DND-41 (cell line): Measurements from ENCODE around the gene AMPH.
"Not testable (repeated sequence)": the region's sequence is repeated elsewhere in the genome, so short reads cannot be mapped to it uniquely, and the experiment has no call there.

Experiments used
- ATAC-seq: fragments of 200-7000 bp; cut with Tn5 transposase; 3 replicates; pipeline ENCODE4 v1.9.1; 2021; ENCODE audit warnings: low read depth; ENCODE audit not compliant: insufficient read depth
- DNase-seq: peaks from one replicate; pipeline ENCODE4 v3.0.0-alpha.2; 2020
- H2AFZ ChIP-seq: 2 replicates; pipeline ENCODE4 v1.6.0; 2012; ENCODE audit warnings: low read depth, low read length
- H3K27ac ChIP-seq: 2 replicates; pipeline ENCODE4 v1.5.1; 2012; ENCODE audit warnings: low read length, inconsistent platforms
- H3K27me3 ChIP-seq: fragments of 200-600 bp; sonication (generic); 2 replicates; pipeline ENCODE4 v1.6.0; 2012; ENCODE audit warnings: low read length, mild to moderate bottlenecking, inconsistent platforms; ENCODE audit not compliant: insufficient read depth, poor library complexity
- H3K36me3 ChIP-seq: 2 replicates; pipeline ENCODE4 v1.5.1; 2012; ENCODE audit warnings: low read length, inconsistent platforms; ENCODE audit not compliant: insufficient read depth
- H3K4me1 ChIP-seq: 2 replicates; pipeline ENCODE4 v1.5.1; 2012; ENCODE audit warnings: mild to moderate bottlenecking, low read length; ENCODE audit not compliant: insufficient read depth
- H3K4me2 ChIP-seq: 2 replicates; pipeline ENCODE4 v1.6.0; 2012; ENCODE audit warnings: mild to moderate bottlenecking, moderate library complexity, low read length, inconsistent platforms; ENCODE audit not compliant: insufficient read depth
- H3K4me3 ChIP-seq, 2 experiments: fragments of 200-600 bp in 1 of 2; shearing (Covaris generic) in 1 of 2; 2 replicates each; pipeline ENCODE4 v1.5.1; 2012 to 2016; ENCODE audit warnings: inconsistent platforms in 2 of 2, low read length in 2 of 2, mild to moderate bottlenecking in 2 of 2, low read depth in 1 of 2, moderate library complexity in 1 of 2
- H3K79me2 ChIP-seq: 2 replicates; pipeline ENCODE4 v1.6.0; 2012; ENCODE audit warnings: low read length, inconsistent platforms; ENCODE audit not compliant: insufficient read depth
- H3K9ac ChIP-seq: 2 replicates; pipeline ENCODE4 v1.6.0; 2012; ENCODE audit warnings: low read depth, mild to moderate bottlenecking, inconsistent platforms, low read length, moderate library complexity
- H3K9me3 ChIP-seq: 2 replicates; pipeline ENCODE4 v1.5.1; 2012; ENCODE audit warnings: low read length, moderate library complexity, mild to moderate bottlenecking, inconsistent platforms; ENCODE audit not compliant: insufficient read depth, severe bottlenecking
- H4K20me1 ChIP-seq: 2 replicates; pipeline ENCODE4 v1.6.0; 2012; ENCODE audit warnings: low read length; ENCODE audit not compliant: insufficient read depth
- EZH2 ChIP-seq: IDR thresholded peaks from 3 replicates; pipeline ENCODE4 v1.6.1; 2012; ENCODE audit warnings: borderline replicate concordance, low read depth, mild to moderate bottlenecking, moderate library complexity, low read length, inconsistent platforms; ENCODE audit not compliant: severe bottlenecking
- TF ChIP-seq, protein P1 (sequence below): IDR thresholded peaks from 2 replicates; pipeline ENCODE4 v1.5.1; 2012; ENCODE audit warnings: borderline replicate concordance, low read length, moderate library complexity, mild to moderate bottlenecking; ENCODE audit not compliant: poor library complexity, severe bottlenecking; ENCODE audit errors: extremely low read depth

Gene AMPH

DNA sequence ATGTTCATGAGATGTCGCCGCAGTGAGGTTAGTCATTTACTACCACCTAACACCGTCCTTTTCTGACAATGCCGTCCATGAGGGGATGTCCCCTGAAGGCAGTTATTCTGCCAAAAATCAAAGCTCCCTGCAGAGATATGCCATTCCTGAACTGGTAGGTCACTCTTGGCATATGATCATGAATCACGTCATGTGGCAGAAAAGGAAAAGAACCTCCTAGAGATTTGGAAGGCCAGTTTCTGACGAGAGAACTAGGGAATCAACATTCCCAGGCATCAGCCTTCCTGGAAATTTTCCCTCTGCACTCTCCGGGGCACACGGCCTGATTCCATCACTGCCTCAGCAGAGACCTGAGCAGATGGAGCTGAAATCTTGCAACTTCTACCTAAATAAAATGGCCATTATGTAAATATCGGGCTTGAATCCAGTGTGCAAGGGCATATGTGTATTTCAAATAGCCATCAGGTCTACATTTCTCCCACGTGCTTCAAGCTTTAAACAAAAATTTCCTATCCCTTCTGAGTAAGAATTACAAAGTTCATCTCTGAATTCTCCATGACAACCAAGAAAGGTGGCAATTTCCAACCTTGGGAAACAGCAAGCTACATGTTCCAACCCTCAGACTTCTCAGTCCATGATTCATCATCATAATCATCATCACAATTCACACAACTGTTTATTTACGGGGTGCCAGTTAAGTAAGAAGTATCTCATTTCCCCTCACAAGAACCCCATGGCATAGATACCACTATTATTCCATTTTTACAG is 46.5 kb downstream of the AMPH start:
- Histone ChIP-seq H3K4me2 (no peak overlapping the region), H3K9ac (no peak overlapping the region), H3K27me3 (peaks cover 14% of the 10 kb centered on the region), H2AFZ (no peak overlapping the region), H3K4me3 (no peak overlapping the region), H3K4me1 (no peaks in the 10 kb centered on the region), H3K36me3 (no peaks in the 10 kb centered on the region), H3K79me2 (no peaks in the 10 kb centered on the region), H4K20me1 (no peaks in the 10 kb centered on the region), H3K9me3 (no peaks in the 10 kb centered on the region), H3K27ac (no peak overlapping the region)
- DNase-seq (no peak), ATAC-seq (no peak)
- no peak for TF ChIP-seq EZH2
- TF ChIP-seq, protein P1, sequence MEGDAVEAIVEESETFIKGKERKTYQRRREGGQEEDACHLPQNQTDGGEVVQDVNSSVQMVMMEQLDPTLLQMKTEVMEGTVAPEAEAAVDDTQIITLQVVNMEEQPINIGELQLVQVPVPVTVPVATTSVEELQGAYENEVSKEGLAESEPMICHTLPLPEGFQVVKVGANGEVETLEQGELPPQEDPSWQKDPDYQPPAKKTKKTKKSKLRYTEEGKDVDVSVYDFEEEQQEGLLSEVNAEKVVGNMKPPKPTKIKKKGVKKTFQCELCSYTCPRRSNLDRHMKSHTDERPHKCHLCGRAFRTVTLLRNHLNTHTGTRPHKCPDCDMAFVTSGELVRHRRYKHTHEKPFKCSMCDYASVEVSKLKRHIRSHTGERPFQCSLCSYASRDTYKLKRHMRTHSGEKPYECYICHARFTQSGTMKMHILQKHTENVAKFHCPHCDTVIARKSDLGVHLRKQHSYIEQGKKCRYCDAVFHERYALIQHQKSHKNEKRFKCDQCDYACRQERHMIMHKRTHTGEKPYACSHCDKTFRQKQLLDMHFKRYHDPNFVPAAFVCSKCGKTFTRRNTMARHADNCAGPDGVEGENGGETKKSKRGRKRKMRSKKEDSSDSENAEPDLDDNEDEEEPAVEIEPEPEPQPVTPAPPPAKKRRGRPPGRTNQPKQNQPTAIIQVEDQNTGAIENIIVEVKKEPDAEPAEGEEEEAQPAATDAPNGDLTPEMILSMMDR: no peak

DNA sequence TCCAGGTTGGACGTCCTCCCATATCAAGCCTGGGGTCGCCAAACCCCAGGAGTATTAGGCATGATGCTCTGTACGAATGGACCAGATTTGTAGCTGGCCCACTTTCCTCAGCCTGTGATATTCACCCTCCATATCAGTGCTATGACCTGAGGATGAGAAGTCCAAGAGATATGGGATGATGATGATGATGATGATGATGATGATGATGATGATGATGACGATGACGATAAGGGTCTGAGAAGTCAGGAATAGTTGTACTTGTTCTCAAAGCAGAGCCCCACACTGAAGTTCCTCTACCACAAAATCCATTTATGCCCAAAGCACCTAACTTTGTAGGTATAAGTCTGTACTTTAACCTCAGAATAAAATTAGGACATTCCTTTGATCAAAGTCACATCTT is 50.7 kb downstream of the AMPH start:
- H4K20me1 ChIP-seq: no peaks in the 10 kb centered on the region
- DNase-seq: no peak
- no peaks in the 10 kb centered on the region for H3K79me2 ChIP-seq
- H3K4me2 ChIP-seq: no peak overlapping the region
- no peak overlapping the region for H3K27ac ChIP-seq
- H3K4me1 ChIP-seq: no peaks in the 10 kb centered on the region
- no peak overlapping the region for H3K9ac ChIP-seq
- peaks cover 8% of the 10 kb centered on the region for H3K27me3 ChIP-seq
- no peaks in the 10 kb centered on the region for H3K36me3 ChIP-seq
- no peak overlapping the region for H2AFZ ChIP-seq
- H3K9me3 ChIP-seq: no peaks in the 10 kb centered on the region
- no peak for ATAC-seq
- no peak for TF ChIP-seq EZH2
- TF ChIP-seq, protein P1: no peak
- no peak overlapping the region for H3K4me3 ChIP-seq

DNA sequence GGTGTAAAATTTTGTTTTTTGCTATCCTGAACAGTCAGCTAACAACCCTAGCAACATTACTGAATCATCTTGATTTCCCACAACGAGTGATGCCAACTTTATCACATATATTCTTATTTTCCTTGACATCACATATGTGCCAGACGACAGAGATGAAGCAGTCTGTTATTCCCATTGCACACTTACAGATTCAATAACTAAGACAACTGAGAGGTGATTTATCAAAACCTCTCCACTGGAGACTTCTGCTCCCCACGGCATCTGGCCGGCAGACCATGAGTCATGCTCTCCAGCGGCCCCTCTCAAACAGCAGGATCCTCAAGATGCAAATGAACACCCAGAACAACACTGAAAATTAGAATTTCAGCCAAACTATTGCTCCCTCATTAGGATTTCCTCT is 57.1 kb downstream of the AMPH start:
- Histone ChIP-seq H3K9me3 (no peaks in the 10 kb centered on the region), H3K27ac (no peak overlapping the region), H3K4me2 (no peak overlapping the region), H3K4me3 (no peak overlapping the region), H3K4me1 (no peaks in the 10 kb centered on the region), H3K9ac (no peak overlapping the region), H4K20me1 (no peaks in the 10 kb centered on the region), H3K27me3 (no peaks in the 10 kb centered on the region), H2AFZ (no peak overlapping the region), H3K79me2 (no peaks in the 10 kb centered on the region), H3K36me3 (no peaks in the 10 kb centered on the region)
- DNase-seq: no peak
- no peak for TF ChIP-seq EZH2
- ATAC-seq: no peak

DNA sequence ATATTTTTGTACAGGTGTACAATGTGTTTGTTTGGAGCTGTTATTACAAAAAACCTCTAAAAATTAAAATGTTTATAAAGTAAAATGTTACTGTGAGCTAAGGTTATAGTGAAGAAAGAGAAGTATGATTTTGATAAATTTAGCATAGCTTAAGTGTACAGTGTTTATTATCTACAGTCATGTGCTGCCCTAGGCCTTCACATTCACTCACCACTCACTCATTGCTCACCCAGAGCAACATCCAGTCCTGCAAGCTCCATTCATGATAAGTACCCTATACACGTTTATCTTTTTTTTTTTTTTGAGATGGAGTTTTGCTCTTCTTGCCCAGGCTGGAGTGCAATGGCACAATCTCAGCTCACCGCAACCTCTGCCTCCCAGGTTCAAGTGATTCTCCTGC is 59.6 kb downstream of the AMPH start:
- not testable (repeated sequence) for H3K9ac ChIP-seq, H3K4me3 ChIP-seq, H3K36me3 ChIP-seq, ATAC-seq, H3K9me3 ChIP-seq, H3K79me2 ChIP-seq, H3K27me3 ChIP-seq, H2AFZ ChIP-seq, H4K20me1 ChIP-seq, H3K27ac ChIP-seq, DNase-seq, H3K4me2 ChIP-seq, H3K4me1 ChIP-seq
